A549 (cell line): Measurements from ENCODE around the gene ACVR1.
"Not testable (repeated sequence)": the region's sequence is repeated elsewhere in the genome, so short reads cannot be mapped to it uniquely, and the experiment has no call there.

Source experiments
- CTCF ChIP-seq: fragments of >200 bp; sonication (Bioruptor Twin); formaldehyde crosslinking; IDR thresholded peaks from 3 replicates; pipeline ENCODE4 v1.5.1; 2016
- ELK1 ChIP-seq: fragments of 150-350 bp; IDR thresholded peaks from 2 replicates; pipeline ENCODE4 v1.6.1; 2014; ENCODE audit warnings: low read depth, mild to moderate bottlenecking, low read length
- HOXA7 ChIP-seq: fragments of 250-450 bp; sonication (Bioruptor Pico); IDR thresholded peaks from 2 replicates; pipeline ENCODE4 v1.5.0; 2020; ENCODE audit warnings: mild to moderate bottlenecking, moderate library complexity
- NR3C1 ChIP-seq: fragments of >200 bp; sonication (Bioruptor Twin); formaldehyde crosslinking; IDR thresholded peaks from 3 replicates; pipeline ENCODE4 v1.6.1; 2017
- PBX3 ChIP-seq: IDR thresholded peaks from 2 replicates; pipeline ENCODE4 v1.6.1; 2012
- RAD21 ChIP-seq, 2 experiments: fragments of >200 bp in 1 of 2; sonication (Bioruptor Twin) in 1 of 2; formaldehyde crosslinking in 1 of 2; IDR thresholded peaks in 1 of 2; conservative IDR thresholded peaks in 1 of 2; 2 replicates in 1 of 2; 3 replicates in 1 of 2; pipeline ENCODE4 v1.6.1; 2012 to 2018; ENCODE audit warnings: inconsistent platforms in 1 of 2
- USF2 ChIP-seq: fragments of 450-650 bp; IDR thresholded peaks from 2 replicates; pipeline ENCODE4 v1.6.1; 2014; ENCODE audit warnings: antibody characterized with exemption

GRCh38 chr2:157704653-157705052 is 171.5 kb downstream of the ACVR1 start:
- not testable (repeated sequence) for TF ChIP-seq RAD21 (conservative IDR thresholded peaks at IDR 0.05 in 1 of 2, IDR thresholded peaks at IDR 0.05 in 1 of 2); CTCF; PBX3; ELK1; NR3C1; HOXA7 (CRISPR knock-in tag); USF2
